ENCODE measurements around the gene SPAG16. TPM values are rescaled to one million over a fixed set of nuclear protein-coding genes. Genes with fewer than 3 reads are reported as not detected.

The SPAG16 gene
- total RNA-seq, 1 donor from 2014 or later: 22.6 TPM

GRCh38 chr2:214242797-214243196 is 958.5 kb downstream of the SPAG16 start:
- DNase-seq (ENCODE audit: low read depth): no peak

GRCh38 chr2:214244847-214245246 is 960.6 kb downstream of the SPAG16 start:
- DNase-seq (ENCODE audit: low read depth): peak; percentile 33

- no peak for DNase-seq (ENCODE audit: low read depth)
Measured at GRCh38 chr2:214246417-214246816, 962.2 kb downstream of the SPAG16 start.

- no peak for DNase-seq (ENCODE audit: low read depth)
Measured at GRCh38 chr2:214247531-214247930, 963.3 kb downstream of the SPAG16 start.

- DNase-seq (ENCODE audit: low read depth): no peak
Measured at GRCh38 chr2:214255046-214255445, 970.8 kb downstream of the SPAG16 start.

- no peak for DNase-seq (ENCODE audit: low read depth)
Measured at GRCh38 chr2:214261683-214262082, 977.4 kb downstream of the SPAG16 start.

GRCh38 chr2:214264171-214264570 is 979.9 kb downstream of the SPAG16 start:
- DNase-seq (ENCODE audit: low read depth): no peak

- no peak for DNase-seq (ENCODE audit: low read depth)
Measured at GRCh38 chr2:214265991-214266489, 981.8 kb downstream of the SPAG16 start.

- DNase-seq (ENCODE audit: low read depth): no peak
Measured at GRCh38 chr2:214277880-214278279, 993.6 kb downstream of the SPAG16 start.

GRCh38 chr2:214286011-214286410 is 1001.7 kb downstream of the SPAG16 start:
- DNase-seq (ENCODE audit: low read depth): no peak

GRCh38 chr2:214293593-214293992 is 1009.3 kb downstream of the SPAG16 start:
- DNase-seq (ENCODE audit: low read depth): no peak

- DNase-seq (ENCODE audit: low read depth): no peak
Measured at GRCh38 chr2:214294426-214294825, 1010.2 kb downstream of the SPAG16 start.

- no peak for DNase-seq (ENCODE audit: low read depth)
Measured at GRCh38 chr2:214297423-214297822, 1013.2 kb downstream of the SPAG16 start.

- DNase-seq (ENCODE audit: low read depth): peak; percentile 17
Measured at GRCh38 chr2:214310319-214310718, 1026.1 kb downstream of the SPAG16 start.

- no peak for DNase-seq (ENCODE audit: low read depth)
Measured at GRCh38 chr2:214311031-214311533, 1026.8 kb downstream of the SPAG16 start.

GRCh38 chr2:214311931-214312749 is 1027.9 kb downstream of the SPAG16 start:
- no peak for DNase-seq (ENCODE audit: low read depth)

- no peak for DNase-seq (ENCODE audit: low read depth)
Measured at GRCh38 chr2:214315324-214315723, 1031.1 kb downstream of the SPAG16 start.

GRCh38 chr2:214320211-214320610 is 1035.9 kb downstream of the SPAG16 start:
- DNase-seq (ENCODE audit: low read depth): no peak

GRCh38 chr2:214322662-214323061 is 1038.4 kb downstream of the SPAG16 start:
- DNase-seq (ENCODE audit: low read depth): peak; percentile 19

GRCh38 chr2:214325404-214325803 is 1041.1 kb downstream of the SPAG16 start:
- no peak for DNase-seq (ENCODE audit: low read depth)

GRCh38 chr2:214328941-214329340 is 1044.7 kb downstream of the SPAG16 start:
- DNase-seq (ENCODE audit: low read depth): no peak

- DNase-seq (ENCODE audit: low read depth): no peak
Measured at GRCh38 chr2:214341646-214342045, 1057.4 kb downstream of the SPAG16 start.

- DNase-seq (ENCODE audit: low read depth): no peak
Measured at GRCh38 chr2:214358506-214358905, 1074.2 kb downstream of the SPAG16 start.
